Measurements from ENCODE around the gene GRPEL1. TPM values are rescaled to one million over a fixed set of nuclear protein-coding genes. Genes with fewer than 3 reads are reported as not detected.

The GRPEL1 gene
- total RNA-seq, 2 donors from 2014 or later = 18.5 to 25.5 TPM

DNA sequence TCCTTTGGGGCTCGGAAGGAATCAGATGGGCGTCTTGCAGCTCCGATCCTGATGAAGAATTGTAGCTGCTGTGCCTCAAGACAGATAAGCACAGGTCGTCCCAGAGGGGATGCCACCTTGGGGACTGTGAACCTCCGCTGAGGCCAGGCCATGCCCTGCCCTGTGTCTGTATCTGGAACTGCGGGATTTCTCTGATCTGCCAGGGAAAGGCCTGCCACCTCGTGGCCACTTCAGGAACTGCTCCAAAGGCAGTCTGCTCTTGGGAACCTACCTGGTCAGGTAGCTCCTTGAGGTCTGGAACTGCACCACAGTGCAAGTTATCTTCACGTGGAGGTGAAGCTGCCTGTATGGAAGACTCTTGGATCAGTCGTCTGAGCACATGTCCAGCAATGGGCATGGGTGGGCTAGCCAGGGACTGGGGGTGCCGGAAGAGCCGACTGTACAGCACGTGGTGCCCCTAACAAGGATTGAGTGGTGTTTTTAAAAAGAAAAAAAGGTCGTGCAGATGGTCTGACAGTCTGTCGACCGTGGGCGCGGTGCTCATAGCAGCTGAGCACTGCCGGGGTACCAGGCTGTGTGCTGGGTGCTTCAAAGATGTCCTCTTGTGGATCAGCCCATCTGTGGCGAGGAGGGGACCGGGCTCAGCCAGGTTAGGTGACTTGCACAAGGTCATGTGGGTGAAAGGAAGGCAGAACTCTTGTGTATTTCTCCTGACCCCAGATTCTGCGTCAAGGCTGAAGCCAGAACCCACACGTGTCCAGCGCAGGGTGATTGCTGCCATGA, 3.1 kb upstream of the GRPEL1 start:
- DNase-seq = peak; percentile 98
- no peaks in the 10 kb centered on the region for H3K36me3 Mint-ChIP-seq (ENCODE audit: low read depth)
- Histone ChIP-seq H3K9me3 (ENCODE audit: control insufficient read depth, low read length) (no peaks in the 10 kb centered on the region), H3K4me3 (ENCODE audit: low read length) (no peak overlapping the region), H3K27me3 (ENCODE audit: control insufficient read depth, insufficient read depth, low read length, poor library complexity, severe bottlenecking) (peaks cover 22% of the 10 kb centered on the region), H3K9ac (ENCODE audit: extremely low read depth, low read length, poor library complexity, severe bottlenecking) (no peak overlapping the region), H3K4me1 (ENCODE audit: control insufficient read depth, insufficient read depth, low read length) (no peaks in the 10 kb centered on the region), H3K27ac (ENCODE audit: low read depth, low read length) (no peak overlapping the region), H3K36me3 (ENCODE audit: control insufficient read depth, insufficient read depth, low read length) (no peaks in the 10 kb centered on the region)
- no peak overlapping the region for H3K4me3 Mint-ChIP-seq
- no peaks in the 10 kb centered on the region for H3K9me3 Mint-ChIP-seq
- H3K27ac Mint-ChIP-seq = no peak overlapping the region
- peaks cover 26% of the 10 kb centered on the region for H3K27me3 Mint-ChIP-seq (ENCODE audit: insufficient read depth)
- peaks cover 8% of the 10 kb centered on the region for H3K4me1 Mint-ChIP-seq
- TF ChIP-seq, protein P1, sequence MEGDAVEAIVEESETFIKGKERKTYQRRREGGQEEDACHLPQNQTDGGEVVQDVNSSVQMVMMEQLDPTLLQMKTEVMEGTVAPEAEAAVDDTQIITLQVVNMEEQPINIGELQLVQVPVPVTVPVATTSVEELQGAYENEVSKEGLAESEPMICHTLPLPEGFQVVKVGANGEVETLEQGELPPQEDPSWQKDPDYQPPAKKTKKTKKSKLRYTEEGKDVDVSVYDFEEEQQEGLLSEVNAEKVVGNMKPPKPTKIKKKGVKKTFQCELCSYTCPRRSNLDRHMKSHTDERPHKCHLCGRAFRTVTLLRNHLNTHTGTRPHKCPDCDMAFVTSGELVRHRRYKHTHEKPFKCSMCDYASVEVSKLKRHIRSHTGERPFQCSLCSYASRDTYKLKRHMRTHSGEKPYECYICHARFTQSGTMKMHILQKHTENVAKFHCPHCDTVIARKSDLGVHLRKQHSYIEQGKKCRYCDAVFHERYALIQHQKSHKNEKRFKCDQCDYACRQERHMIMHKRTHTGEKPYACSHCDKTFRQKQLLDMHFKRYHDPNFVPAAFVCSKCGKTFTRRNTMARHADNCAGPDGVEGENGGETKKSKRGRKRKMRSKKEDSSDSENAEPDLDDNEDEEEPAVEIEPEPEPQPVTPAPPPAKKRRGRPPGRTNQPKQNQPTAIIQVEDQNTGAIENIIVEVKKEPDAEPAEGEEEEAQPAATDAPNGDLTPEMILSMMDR (conservative IDR thresholded peaks at IDR 0.05) = peak; percentile 96
- WGBS, 2 experiments (ENCODE audit: insufficient coverage in 1 of 2, insufficient read length in 1 of 2) = 36 to 46% methylated on average over 17 to 23 of the region's 23 CpGs

DNA sequence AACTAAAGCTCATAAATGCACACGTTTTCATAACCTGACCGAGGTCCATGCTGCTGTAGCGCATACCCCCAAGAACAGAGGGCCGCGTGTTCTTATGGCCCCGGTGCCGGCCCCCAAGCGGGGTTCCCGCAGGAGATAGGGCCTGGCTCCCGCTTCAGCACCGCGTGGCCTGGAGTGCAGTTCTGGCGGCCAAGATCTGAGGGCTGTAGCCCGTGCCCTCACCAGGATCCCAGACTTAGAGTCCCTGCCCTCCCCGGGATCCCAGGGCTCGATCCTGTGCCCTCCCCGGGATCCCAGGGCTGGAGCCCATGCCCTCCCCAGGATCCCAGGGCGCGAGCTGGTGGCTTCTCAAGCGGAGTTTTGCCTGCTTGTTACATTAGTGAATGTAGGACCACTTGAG, 1.0 kb upstream of the GRPEL1 start:
- no peaks in the 10 kb centered on the region for H3K9me3 ChIP-seq (ENCODE audit: control insufficient read depth, low read length)
- peak overlapping the region; percentile 74 for H3K27ac Mint-ChIP-seq
- DNase-seq = peak; percentile 82
- H3K4me3 ChIP-seq (ENCODE audit: low read length) = peak overlapping the region; percentile 91
- peaks cover 8% of the 10 kb centered on the region for H3K4me1 Mint-ChIP-seq
- WGBS, 2 experiments (ENCODE audit: insufficient coverage in 1 of 2, insufficient read length in 1 of 2) = 8 to 18% methylated on average over 6 to 20 of the region's 20 CpGs
- H3K36me3 ChIP-seq (ENCODE audit: control insufficient read depth, insufficient read depth, low read length) = peaks cover 13% of the 10 kb centered on the region
- peaks cover 22% of the 10 kb centered on the region for H3K27me3 ChIP-seq (ENCODE audit: control insufficient read depth, insufficient read depth, low read length, poor library complexity, severe bottlenecking)
- TF ChIP-seq, protein P1 (conservative IDR thresholded peaks at IDR 0.05) = no peak
- no peak overlapping the region for H3K9ac ChIP-seq (ENCODE audit: extremely low read depth, low read length, poor library complexity, severe bottlenecking)
- H3K27ac ChIP-seq (ENCODE audit: low read depth, low read length) = no peak overlapping the region
- H3K36me3 Mint-ChIP-seq (ENCODE audit: low read depth) = peaks cover 10% of the 10 kb centered on the region
- H3K4me1 ChIP-seq (ENCODE audit: control insufficient read depth, insufficient read depth, low read length) = no peaks in the 10 kb centered on the region
- peaks cover 26% of the 10 kb centered on the region for H3K27me3 Mint-ChIP-seq (ENCODE audit: insufficient read depth)
- peak overlapping the region; percentile 71 for H3K4me3 Mint-ChIP-seq
- no peaks in the 10 kb centered on the region for H3K9me3 Mint-ChIP-seq

DNA sequence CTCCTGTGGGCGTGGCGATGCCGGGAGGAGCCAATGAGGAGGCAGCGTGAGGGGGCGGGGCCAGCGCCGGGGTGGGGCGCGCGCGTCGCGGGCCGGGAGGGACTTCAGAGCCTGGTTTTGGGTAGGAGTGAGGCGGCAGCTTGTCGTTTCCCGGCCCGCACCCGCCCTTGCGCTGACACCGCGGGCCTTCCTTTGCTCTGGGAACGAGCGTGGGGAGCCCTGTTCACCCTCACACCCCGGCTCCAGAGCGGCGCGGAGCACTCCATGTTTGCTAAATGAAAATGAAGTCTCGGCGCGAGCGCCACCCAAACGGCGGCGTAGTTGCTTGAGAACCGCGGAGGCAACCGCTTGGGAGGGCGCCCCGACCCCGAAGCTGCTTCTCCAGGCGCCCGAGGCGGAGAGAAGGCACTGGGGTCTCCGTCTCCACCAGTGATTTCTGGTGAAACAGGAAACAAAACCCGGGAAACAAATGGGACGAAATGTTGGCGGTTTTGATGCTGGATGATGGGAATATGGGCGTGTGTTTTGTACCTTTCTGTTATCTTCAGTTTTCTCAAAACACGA, 497 bp upstream of the GRPEL1 start:
- H3K9me3 Mint-ChIP-seq = no peaks in the 10 kb centered on the region
- peak overlapping the region; percentile 74 for H3K27ac Mint-ChIP-seq
- H3K27ac ChIP-seq (ENCODE audit: low read depth, low read length) = no peak overlapping the region
- peaks cover 22% of the 10 kb centered on the region for H3K27me3 ChIP-seq (ENCODE audit: control insufficient read depth, insufficient read depth, low read length, poor library complexity, severe bottlenecking)
- H3K4me3 Mint-ChIP-seq = peak overlapping the region; percentile 71
- no peak for DNase-seq
- TF ChIP-seq, protein P1 (conservative IDR thresholded peaks at IDR 0.05) = no peak
- peaks cover 8% of the 10 kb centered on the region for H3K4me1 Mint-ChIP-seq
- H3K9ac ChIP-seq (ENCODE audit: extremely low read depth, low read length, poor library complexity, severe bottlenecking) = peak overlapping the region; percentile 34
- 0 to 1% methylated on average over 20 to 49 of the region's 50 CpGs for WGBS, 2 experiments (ENCODE audit: insufficient coverage in 1 of 2, insufficient read length in 1 of 2)
- H3K27me3 Mint-ChIP-seq (ENCODE audit: insufficient read depth) = peaks cover 25% of the 10 kb centered on the region
- H3K4me1 ChIP-seq (ENCODE audit: control insufficient read depth, insufficient read depth, low read length) = no peaks in the 10 kb centered on the region
- H3K36me3 Mint-ChIP-seq (ENCODE audit: low read depth) = peaks cover 15% of the 10 kb centered on the region
- H3K4me3 ChIP-seq (ENCODE audit: low read length) = peak overlapping the region; percentile 91
- H3K9me3 ChIP-seq (ENCODE audit: control insufficient read depth, low read length) = no peaks in the 10 kb centered on the region
- H3K36me3 ChIP-seq (ENCODE audit: control insufficient read depth, insufficient read depth, low read length) = peaks cover 19% of the 10 kb centered on the region

All from endodermal cell (in vitro differentiated cells).